GM18498 (cell line): ENCODE results near the gene MMP27.
A peak's percentile ranks its signal among the peaks of the same experiment; 100 is the strongest.

Experiments used
- ATAC-seq: cut with Tn5 transposase; IDR thresholded peaks from one replicate; pipeline ENCODE4 v1.9.1; 2021; ENCODE audit warnings: mild to moderate bottlenecking, moderate library complexity; ENCODE audit not compliant: unreplicated experiment

The MMP27 gene

GRCh38 chr11:102704841-102705240, 728 bp downstream of the MMP27 start:
- no peak for ATAC-seq

GRCh38 chr11:102703826-102704493, 1.6 kb downstream of the MMP27 start:
- no peak for ATAC-seq

GRCh38 chr11:102695201-102695600, 10.4 kb downstream of the MMP27 start:
- no peak for ATAC-seq

GRCh38 chr11:102685754-102686153, 19.8 kb downstream of the MMP27 start:
- no peak for ATAC-seq

GRCh38 chr11:102685338-102685737, 20.2 kb downstream of the MMP27 start:
- no peak for ATAC-seq

- ATAC-seq = no peak
These were observed 22.3 kb downstream of the MMP27 start for GRCh38 chr11:102683277-102683676.

GRCh38 chr11:102680945-102681344, 24.6 kb downstream of the MMP27 start:
- ATAC-seq = no peak

- ATAC-seq = no peak
These were observed 27.5 kb downstream of the MMP27 start for GRCh38 chr11:102678022-102678421.

- no peak for ATAC-seq
These were observed 29.5 kb downstream of the MMP27 start for GRCh38 chr11:102676084-102676483.

- peak; percentile 83 for ATAC-seq
These were observed 35.9 kb downstream of the MMP27 start for GRCh38 chr11:102669664-102670063.

- peak; percentile 57 for ATAC-seq
These were observed 39.1 kb downstream of the MMP27 start for GRCh38 chr11:102666331-102666957.

- peak; percentile 55 for ATAC-seq
These were observed 41.4 kb downstream of the MMP27 start for GRCh38 chr11:102664001-102664752.

GRCh38 chr11:102662607-102663006, 43.0 kb downstream of the MMP27 start:
- ATAC-seq = no peak

GRCh38 chr11:102661040-102661439, 44.5 kb downstream of the MMP27 start:
- no peak for ATAC-seq

- no peak for ATAC-seq
These were observed 49.0 kb downstream of the MMP27 start for GRCh38 chr11:102656528-102656927.

GRCh38 chr11:102655547-102655946, 50.0 kb downstream of the MMP27 start:
- no peak for ATAC-seq

- ATAC-seq = no peak
These were observed 50.8 kb downstream of the MMP27 start for GRCh38 chr11:102654761-102655160.

GRCh38 chr11:102653744-102654291, 51.8 kb downstream of the MMP27 start:
- no peak for ATAC-seq

GRCh38 chr11:102647430-102647829, 58.1 kb downstream of the MMP27 start:
- ATAC-seq = no peak

GRCh38 chr11:102643941-102644340, 61.6 kb downstream of the MMP27 start:
- ATAC-seq = no peak
